Hepatocyte (in vitro differentiated cells): Measurements from ENCODE around the gene KRTAP5-1. TPM values are rescaled to one million over a fixed set of nuclear protein-coding genes. Genes with fewer than 3 reads are reported as not detected.

Source experiments
- DNase-seq: peaks from one replicate; pipeline ENCODE4 v3.0.0-alpha.2; 2016; ENCODE audit warnings: low spot score
- H2AFZ ChIP-seq: fragments of 200-600 bp; sonication (generic); 2 replicates; pipeline ENCODE4 v1.6.0; 2016; ENCODE audit warnings: antibody characterized with exemption, mild to moderate bottlenecking
- H3K27ac ChIP-seq: fragments of 200-600 bp; sonication (generic); 2 replicates; pipeline ENCODE4 v1.5.1; 2016; ENCODE audit warnings: mild to moderate bottlenecking
- H3K27me3 ChIP-seq: fragments of 200-600 bp; sonication (generic); 2 replicates; pipeline ENCODE4 v1.6.1; 2016
- H3K36me3 ChIP-seq: fragments of 200-600 bp; sonication (generic); replicated peaks from 2 replicates; pipeline ENCODE4 v1.5.1; 2016; ENCODE audit warnings: low read depth; ENCODE audit not compliant: insufficient read depth
- H3K4me1 ChIP-seq: fragments of 200-600 bp; sonication (generic); 2 replicates; pipeline ENCODE4 v1.5.1; 2016; ENCODE audit warnings: mild to moderate bottlenecking, moderate library complexity; ENCODE audit not compliant: insufficient read depth
- H3K4me2 ChIP-seq: fragments of 200-600 bp; sonication (generic); 2 replicates; pipeline ENCODE4 v1.6.0; 2016
- H3K4me3 ChIP-seq: fragments of 200-600 bp; sonication (generic); 2 replicates; pipeline ENCODE4 v1.5.1; 2016; ENCODE audit warnings: mild to moderate bottlenecking
- H3K79me2 ChIP-seq: fragments of 200-600 bp; sonication (generic); 2 replicates; pipeline ENCODE4 v1.6.0; 2017; ENCODE audit warnings: mild to moderate bottlenecking
- H3K9me2 ChIP-seq: fragments of 200-600 bp; sonication (generic); replicated peaks from 2 replicates; pipeline ENCODE4 v1.6.0; 2017; ENCODE audit warnings: mild to moderate bottlenecking; ENCODE audit not compliant: insufficient read depth
- H3K9me3 ChIP-seq: fragments of 200-600 bp; sonication (generic); 2 replicates; pipeline ENCODE4 v1.5.1; 2016; ENCODE audit warnings: low read depth, mild to moderate bottlenecking
- H4K20me1 ChIP-seq: fragments of 200-600 bp; sonication (generic); 2 replicates; pipeline ENCODE4 v1.6.0; 2016; ENCODE audit warnings: mild to moderate bottlenecking; ENCODE audit not compliant: insufficient read depth, poor library complexity, severe bottlenecking
- CTCF ChIP-seq: fragments of 200-600 bp; sonication (generic); IDR thresholded peaks from 2 replicates; pipeline ENCODE4 v1.5.1; 2016; ENCODE audit warnings: antibody characterized with exemption, mild to moderate bottlenecking; ENCODE audit not compliant: poor library complexity
- EZH2 ChIP-seq: fragments of 200-600 bp; sonication (generic); IDR thresholded peaks from 2 replicates; pipeline ENCODE4 v1.6.1; 2016; ENCODE audit warnings: antibody characterized with exemption, mild to moderate bottlenecking, borderline replicate concordance
- EZH2phosphoT487 ChIP-seq: fragments of 200-600 bp; sonication (generic); IDR thresholded peaks from one replicate; pipeline ENCODE4 v1.6.1; 2018; ENCODE audit warnings: antibody characterized with exemption, mild to moderate bottlenecking, low read depth, moderate library complexity; ENCODE audit not compliant: unreplicated experiment, severe bottlenecking
- WGBS: methylation state at CpG from one replicate; pipeline ENCODE4 v1.1.6; 2016; ENCODE audit warnings: low lambda C conversion rate; ENCODE audit errors: missing lambda C conversion rate; 5-methylcytosine and 5-hydroxymethylcytosine counted together
- polyA plus RNA-seq: library from polyadenylated mRNA; unstranded; fragments of >200 nt; fragmentation: Nextera tagmentation; extraction: Ambion mirVana; gene quantifications from 2 replicates; pipeline ENCODE4 v1.2.1, GENCODE V29; 2016
- total RNA-seq: library from RNA; depleted of rRNA; stranded (reverse); fragments of >200 nt; gene quantifications from 2 replicates; pipeline ENCODE4 v1.2.3, GENCODE V29; 2014

KRTAP5-1 gene
- total and polyA plus RNA-seq, 2 experiments from 2014 or later: not detected

- no peak for DNase-seq
- no peak for TF ChIP-seq EZH2phosphoT487
- TF ChIP-seq CTCF: no peak
- TF ChIP-seq EZH2: no peak
- WGBS: 94% methylated on average over 13 of the region's 13 CpGs
- Histone ChIP-seq H3K9me3 (no peaks in the 10 kb centered on the region), H3K27me3 (peaks cover 9% of the 10 kb centered on the region), H4K20me1 (no peaks in the 10 kb centered on the region), H3K9me2 (no peaks in the 10 kb centered on the region), H3K27ac (no peak overlapping the region), H3K79me2 (no peaks in the 10 kb centered on the region), H2AFZ (no peak overlapping the region), H3K4me3 (no peak overlapping the region), H3K36me3 (no peaks in the 10 kb centered on the region), H3K4me1 (no peaks in the 10 kb centered on the region), H3K4me2 (no peak overlapping the region)
Measured at GRCh38 chr11:1625541-1625940, 40.5 kb upstream of the KRTAP5-1 start.

- peaks cover 7% of the 10 kb centered on the region for H3K27me3 ChIP-seq
- no peaks in the 10 kb centered on the region for H3K9me3 ChIP-seq
- no peak overlapping the region for H3K4me3 ChIP-seq
- no peak overlapping the region for H3K4me2 ChIP-seq
- no peak overlapping the region for H2AFZ ChIP-seq
- no peaks in the 10 kb centered on the region for H3K79me2 ChIP-seq
- no peak overlapping the region for H3K27ac ChIP-seq
- no peaks in the 10 kb centered on the region for H3K9me2 ChIP-seq
- H3K4me1 ChIP-seq: no peaks in the 10 kb centered on the region
- H3K36me3 ChIP-seq: no peaks in the 10 kb centered on the region
- 83% methylated on average over 16 of the region's 16 CpGs for WGBS
- no peaks in the 10 kb centered on the region for H4K20me1 ChIP-seq
- TF ChIP-seq EZH2: no peak
- TF ChIP-seq EZH2phosphoT487: no peak
- TF ChIP-seq CTCF: no peak
- no peak for DNase-seq
Measured at GRCh38 chr11:1624621-1625020, 39.5 kb upstream of the KRTAP5-1 start.

- WGBS: 81% methylated on average over 9 of the region's 9 CpGs
- Histone ChIP-seq H3K27ac (no peak overlapping the region), H3K79me2 (no peaks in the 10 kb centered on the region), H3K36me3 (no peaks in the 10 kb centered on the region), H4K20me1 (no peaks in the 10 kb centered on the region), H3K9me2 (no peaks in the 10 kb centered on the region), H3K27me3 (peaks cover 7% of the 10 kb centered on the region), H3K4me3 (no peak overlapping the region), H3K4me2 (no peak overlapping the region), H2AFZ (no peak overlapping the region), H3K9me3 (no peaks in the 10 kb centered on the region), H3K4me1 (no peaks in the 10 kb centered on the region)
- no peak for DNase-seq
- TF ChIP-seq EZH2phosphoT487: no peak
- TF ChIP-seq EZH2: no peak
- TF ChIP-seq CTCF: no peak
Measured at GRCh38 chr11:1623716-1624115, 38.6 kb upstream of the KRTAP5-1 start.

GRCh38 chr11:1622086-1622485 lies 37.0 kb upstream of the KRTAP5-1 start, which contains the start of gene KRTAP5-4:
KRTAP5-4 (minus strand) TSS chr11:1622138; CDS start chr11:1622093, 45 bp downstream.
- H4K20me1 ChIP-seq: no peaks in the 10 kb centered on the region
- H3K9me3 ChIP-seq: no peaks in the 10 kb centered on the region
- TF ChIP-seq CTCF: no peak
- TF ChIP-seq EZH2: no peak
- no peak within 1 kb of the TSS for H2AFZ ChIP-seq
- H3K36me3 ChIP-seq: no peaks in the 10 kb centered on the region
- no peak for DNase-seq
- H3K27ac ChIP-seq: no peak within 1 kb of the TSS
- peaks cover 3% of the 10 kb centered on the region for H3K27me3 ChIP-seq
- 79% methylated on average over 1 of the region's 1 CpG for WGBS
- no peak within 1 kb of the TSS for H3K4me2 ChIP-seq
- H3K4me1 ChIP-seq: no peaks in the 10 kb centered on the region
- no peaks in the 10 kb centered on the region for H3K9me2 ChIP-seq
- H3K4me3 ChIP-seq: no peak within 1 kb of the TSS
- H3K79me2 ChIP-seq: no peaks in the 10 kb centered on the region
